T-helper 9 cell (primary cell): ENCODE data around the gene GALM.
A peak's percentile ranks its signal among the peaks of the same experiment; 100 is the strongest.
"Not testable (repeated sequence)": the region's sequence is repeated elsewhere in the genome, so short reads cannot be mapped to it uniquely, and the experiment has no call there.

ENCODE experiments used
- DNase-seq: peaks from one replicate; pipeline ENCODE4 v3.0.0-alpha.2; 2020

The GALM gene

GRCh38 chr2:38682620-38683019, 16.7 kb downstream of the GALM start:
- not testable (repeated sequence) for DNase-seq

- DNase-seq, result no peak
These were observed 17.9 kb downstream of the GALM start for GRCh38 chr2:38683766-38684165.

- no peak for DNase-seq
These were observed 19.3 kb downstream of the GALM start for GRCh38 chr2:38685116-38685735.

GRCh38 chr2:38690499-38691420, 24.8 kb downstream of the GALM start:
- DNase-seq, result no peak

- DNase-seq, result no peak
These were observed 26.1 kb downstream of the GALM start for GRCh38 chr2:38691994-38692393.

- no peak for DNase-seq
These were observed 26.9 kb downstream of the GALM start for GRCh38 chr2:38692636-38693318.

GRCh38 chr2:38697116-38697840, 31.4 kb downstream of the GALM start:
- peak; percentile 31 for DNase-seq

- no peak for DNase-seq
These were observed 32.6 kb downstream of the GALM start for GRCh38 chr2:38698467-38699003.

- DNase-seq, result no peak
These were observed 34.3 kb downstream of the GALM start for GRCh38 chr2:38700113-38700785.

GRCh38 chr2:38700881-38701458, 35.1 kb downstream of the GALM start:
- DNase-seq, result no peak

- no peak for DNase-seq
These were observed 35.6 kb downstream of the GALM start for GRCh38 chr2:38701542-38701941.

- no peak for DNase-seq
These were observed 36.5 kb downstream of the GALM start for GRCh38 chr2:38702413-38702812.

- DNase-seq, result not testable (repeated sequence)
These were observed 37.4 kb downstream of the GALM start for GRCh38 chr2:38703336-38703735.

- no peak for DNase-seq
These were observed 38.8 kb downstream of the GALM start for GRCh38 chr2:38704664-38705063.

GRCh38 chr2:38706846-38707345, 41.0 kb downstream of the GALM start:
- DNase-seq, result no peak

GRCh38 chr2:38708491-38708890, 42.6 kb downstream of the GALM start:
- not testable (repeated sequence) for DNase-seq

GRCh38 chr2:38708900-38709566, 43.1 kb downstream of the GALM start:
- no peak for DNase-seq

- peak; percentile 34 for DNase-seq
These were observed 43.8 kb downstream of the GALM start for GRCh38 chr2:38709567-38710194.

GRCh38 chr2:38711558-38711957, 45.6 kb downstream of the GALM start:
- DNase-seq, result no peak

GRCh38 chr2:38712413-38712812, 46.5 kb downstream of the GALM start:
- no peak for DNase-seq
